CMK (cell line): ENCODE data around the gene VAV3.
"Not testable (repeated sequence)": the region's sequence is repeated elsewhere in the genome, so short reads cannot be mapped to it uniquely, and the experiment has no call there.

Experiments
- DNase-seq: peaks from one replicate; pipeline ENCODE4 v3.0.0-alpha.2; 2010; ENCODE audit warnings: low read depth

Gene VAV3

GRCh38 chr1:107965110-107965991, at the start of gene VAV3:
VAV3 (minus strand) TSS chr1:107965180; CDS start chr1:107964869, 311 bp downstream.
- peak; percentile 67 for DNase-seq

- no peak for DNase-seq
Observed at GRCh38 chr1:108012553-108012952, 47.6 kb upstream of the VAV3 start.

GRCh38 chr1:108011295-108011694, 46.3 kb upstream of the VAV3 start:
- no peak for DNase-seq

- DNase-seq = no peak
Observed at GRCh38 chr1:108010581-108010980, 45.6 kb upstream of the VAV3 start.

- no peak for DNase-seq
Observed at GRCh38 chr1:108009603-108010195, 44.7 kb upstream of the VAV3 start.

- no peak for DNase-seq
Observed at GRCh38 chr1:108007531-108007930, 42.6 kb upstream of the VAV3 start.

GRCh38 chr1:108007070-108007469, 42.1 kb upstream of the VAV3 start:
- no peak for DNase-seq

- DNase-seq = not testable (repeated sequence)
Observed at GRCh38 chr1:108004919-108005318, 39.9 kb upstream of the VAV3 start.

GRCh38 chr1:108000620-108001111, 35.7 kb upstream of the VAV3 start:
- no peak for DNase-seq

- DNase-seq = no peak
Observed at GRCh38 chr1:108000184-108000583, 35.2 kb upstream of the VAV3 start.

GRCh38 chr1:107997866-107998265, 32.9 kb upstream of the VAV3 start:
- DNase-seq = no peak

GRCh38 chr1:107993920-107994319, 28.9 kb upstream of the VAV3 start:
- no peak for DNase-seq

- DNase-seq = no peak
Observed at GRCh38 chr1:107992347-107992746, 27.4 kb upstream of the VAV3 start.

- no peak for DNase-seq
Observed at GRCh38 chr1:107991371-107992066, 26.5 kb upstream of the VAV3 start.

- no peak for DNase-seq
Observed at GRCh38 chr1:107990606-107991005, 25.6 kb upstream of the VAV3 start.

GRCh38 chr1:107981277-107981676, 16.3 kb upstream of the VAV3 start:
- no peak for DNase-seq

- DNase-seq = no peak
Observed at GRCh38 chr1:107979926-107980325, 14.9 kb upstream of the VAV3 start.

- DNase-seq = no peak
Observed at GRCh38 chr1:107979088-107979487, 14.1 kb upstream of the VAV3 start.

- no peak for DNase-seq
Observed at GRCh38 chr1:107976836-107977235, 11.9 kb upstream of the VAV3 start.

GRCh38 chr1:107976431-107976830, 11.5 kb upstream of the VAV3 start:
- DNase-seq = no peak

GRCh38 chr1:107975851-107976250, 10.9 kb upstream of the VAV3 start:
- DNase-seq = no peak

- DNase-seq = no peak
Observed at GRCh38 chr1:107974090-107974489, 9.1 kb upstream of the VAV3 start.
